ENCODE measurements around the gene KLHDC2. TPM values are rescaled to one million over a fixed set of nuclear protein-coding genes. Genes with fewer than 3 reads are reported as not detected.
"Not testable (repeated sequence)": the region's sequence is repeated elsewhere in the genome, so short reads cannot be mapped to it uniquely, and the experiment has no call there.

KLHDC2 gene
- polyA plus RNA-seq, 4 donors: 108 to 157 (median 156) TPM

DNA sequence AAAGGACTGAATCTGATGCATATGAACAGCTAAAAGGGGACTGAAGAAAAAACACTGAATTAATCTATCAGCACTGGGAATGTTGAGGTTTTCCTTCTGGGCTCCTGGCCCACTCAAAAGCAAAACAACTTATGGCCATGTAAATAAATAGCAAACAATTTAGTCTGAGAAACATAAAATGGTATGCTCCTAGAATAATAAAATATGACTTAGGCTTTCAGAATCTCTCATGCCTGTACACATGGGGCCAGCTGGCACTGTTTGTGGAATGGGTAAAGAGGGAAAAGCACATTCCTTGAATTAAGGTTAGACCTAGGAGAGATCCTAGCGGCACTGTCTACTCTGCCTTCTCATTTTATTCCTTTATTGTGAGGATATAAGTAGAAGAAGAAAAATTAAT, 6.2 kb downstream of the KLHDC2 start:
- DNase-seq (ENCODE audit: low read depth in 4 of 4, low spot score in 3 of 4): no peak

DNA sequence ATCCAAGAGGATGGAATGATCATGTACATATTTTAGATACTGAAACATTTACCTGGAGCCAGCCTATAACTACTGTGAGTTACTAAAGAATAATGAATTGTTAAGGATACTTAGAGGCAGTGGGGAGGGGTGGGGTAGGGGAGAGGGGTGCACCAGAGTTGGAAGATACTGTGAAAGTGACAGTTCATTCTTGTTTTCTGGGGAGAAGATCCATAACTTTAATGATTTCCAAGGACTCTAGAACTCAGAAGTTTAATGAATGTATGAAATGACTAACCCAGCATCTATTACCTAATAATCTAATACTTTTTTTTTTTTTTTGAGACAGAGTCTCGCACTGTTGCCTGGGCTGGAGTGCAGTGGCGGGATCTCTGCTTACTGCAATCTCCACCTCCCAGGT, 10.5 kb downstream of the KLHDC2 start:
- no peak for DNase-seq (ENCODE audit: low read depth in 4 of 4, low spot score in 3 of 4)

DNA sequence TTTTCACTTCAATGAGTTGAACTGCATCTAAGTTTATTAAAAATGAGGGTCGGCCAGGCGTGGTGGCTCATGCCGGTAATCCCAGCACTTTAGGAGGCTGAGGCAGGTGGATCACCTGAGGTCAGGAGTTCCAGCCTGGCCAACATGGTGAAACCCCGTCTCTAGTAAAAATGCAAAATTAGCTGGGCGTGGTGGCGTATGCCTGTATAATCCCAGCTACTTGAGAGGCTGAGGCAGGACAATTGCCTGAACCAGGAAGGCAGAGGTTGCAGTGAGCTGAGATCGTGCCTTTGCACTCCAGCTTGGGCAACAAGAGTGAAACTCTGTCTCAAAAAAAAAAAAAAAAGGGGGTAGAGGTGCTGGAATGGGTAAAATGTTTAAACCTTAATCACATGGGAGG, 13.1 kb downstream of the KLHDC2 start:
- DNase-seq (ENCODE audit: low read depth in 4 of 4, low spot score in 3 of 4): not testable (repeated sequence)

DNA sequence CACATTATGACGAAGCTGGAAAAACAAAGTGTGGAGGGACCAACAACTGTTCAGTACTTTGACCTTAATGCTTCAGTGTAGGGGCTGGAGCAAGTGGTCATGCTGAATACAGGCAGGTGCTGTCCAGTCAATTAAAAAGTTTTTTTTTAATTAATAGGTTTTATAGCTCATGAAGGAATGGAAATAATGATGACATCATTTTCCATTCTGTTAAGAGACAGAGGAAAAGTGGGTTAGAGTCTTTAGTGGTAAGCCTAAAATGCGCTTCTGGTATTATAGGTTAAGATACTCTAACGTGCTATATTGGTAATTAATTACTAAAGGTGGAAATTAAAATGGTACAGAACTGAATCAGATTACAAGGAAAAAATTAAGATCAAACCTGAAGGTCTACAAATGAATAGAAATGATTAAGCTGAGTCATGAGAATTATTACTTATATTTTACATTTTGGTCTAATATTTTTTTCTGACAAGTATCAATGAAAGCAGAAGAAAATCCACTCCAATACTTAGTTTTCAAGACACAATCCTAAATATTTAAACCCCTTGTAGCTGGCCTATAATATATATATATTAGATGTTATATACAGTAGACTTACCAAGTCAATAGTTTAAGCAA, 15.6 kb downstream of the KLHDC2 start:
- DNase-seq (ENCODE audit: low read depth in 4 of 4, low spot score in 3 of 4): no peak

DNA sequence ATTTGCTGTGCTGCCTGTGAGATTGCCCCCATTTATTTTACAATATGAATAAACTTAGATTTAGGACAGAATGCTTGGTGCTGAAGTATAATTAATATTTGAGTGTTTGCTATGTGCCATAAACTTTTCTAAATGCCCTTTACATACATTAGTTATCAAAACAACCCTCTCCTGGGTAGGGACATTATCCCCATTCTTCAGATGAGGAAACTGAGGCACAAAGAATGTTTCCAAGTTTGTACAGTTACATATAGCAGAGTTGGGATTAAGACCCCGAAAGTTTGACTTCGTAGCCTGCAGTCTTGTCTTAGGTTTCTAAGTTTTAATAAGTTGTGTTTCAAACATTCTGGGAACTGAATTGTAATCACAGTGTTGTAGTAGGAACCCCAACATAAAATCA, 18.4 kb downstream of the KLHDC2 start:
- no peak for DNase-seq (ENCODE audit: low read depth in 4 of 4, low spot score in 3 of 4)

DNA sequence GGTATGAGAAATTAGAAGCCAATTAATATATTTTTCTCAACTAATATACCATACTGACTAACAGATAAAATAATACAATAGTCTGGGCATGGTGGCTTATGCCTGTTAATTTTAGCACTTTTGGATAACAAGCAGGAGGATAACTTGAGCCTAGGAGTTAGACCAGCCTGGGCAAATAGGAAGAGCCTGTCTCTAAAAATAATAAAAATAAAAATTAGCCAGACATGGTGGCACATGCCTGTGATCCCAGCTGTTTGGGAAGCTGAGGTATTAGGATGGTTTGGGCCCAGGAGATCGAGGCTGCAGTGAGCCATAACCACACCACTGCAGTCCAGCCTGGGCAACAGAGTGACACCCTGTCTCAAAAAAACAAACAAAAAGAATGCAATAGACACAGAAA, 24.7 kb downstream of the KLHDC2 start:
- DNase-seq (ENCODE audit: low read depth in 4 of 4, low spot score in 3 of 4): no peak

DNA sequence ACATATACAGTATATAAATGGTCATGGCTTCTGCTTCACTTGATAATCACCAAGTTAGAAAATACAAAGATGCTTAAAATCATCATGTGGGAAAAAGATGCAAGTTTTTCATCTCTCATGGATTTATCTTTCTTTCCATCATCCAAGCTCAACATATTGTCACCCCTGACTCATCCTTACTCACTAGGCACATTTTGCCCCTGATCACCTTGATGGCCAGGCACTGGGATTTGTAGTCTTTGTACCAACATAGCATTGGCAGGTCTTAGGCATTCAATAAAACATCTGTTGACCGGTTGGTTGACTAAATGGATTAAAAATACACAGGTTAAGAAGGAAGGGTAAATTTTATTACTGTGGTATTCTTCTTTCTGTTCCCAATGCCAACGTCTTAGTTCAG, 28.1 kb downstream of the KLHDC2 start:
- no peak for DNase-seq (ENCODE audit: low read depth in 4 of 4, low spot score in 3 of 4)

DNA sequence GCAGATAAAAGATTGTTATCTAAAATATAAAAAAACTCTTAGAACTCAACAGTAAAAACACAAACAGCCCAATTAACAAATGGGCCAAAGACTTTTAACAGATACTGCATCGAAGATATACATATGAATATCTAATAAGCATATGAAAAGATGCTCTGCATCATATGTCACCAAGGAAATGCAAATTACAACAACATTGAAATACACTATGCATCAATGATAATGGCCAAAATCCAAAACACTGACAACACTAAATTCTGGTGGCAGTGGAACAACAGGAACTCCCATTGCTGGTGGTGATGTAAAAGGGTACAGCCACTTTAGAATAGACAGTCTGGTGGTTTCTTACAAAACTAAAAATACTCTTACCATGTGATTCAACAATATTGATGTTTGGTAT, 40.8 kb downstream of the KLHDC2 start:
- no peak for DNase-seq (ENCODE audit: low read depth in 4 of 4, low spot score in 3 of 4)

DNA sequence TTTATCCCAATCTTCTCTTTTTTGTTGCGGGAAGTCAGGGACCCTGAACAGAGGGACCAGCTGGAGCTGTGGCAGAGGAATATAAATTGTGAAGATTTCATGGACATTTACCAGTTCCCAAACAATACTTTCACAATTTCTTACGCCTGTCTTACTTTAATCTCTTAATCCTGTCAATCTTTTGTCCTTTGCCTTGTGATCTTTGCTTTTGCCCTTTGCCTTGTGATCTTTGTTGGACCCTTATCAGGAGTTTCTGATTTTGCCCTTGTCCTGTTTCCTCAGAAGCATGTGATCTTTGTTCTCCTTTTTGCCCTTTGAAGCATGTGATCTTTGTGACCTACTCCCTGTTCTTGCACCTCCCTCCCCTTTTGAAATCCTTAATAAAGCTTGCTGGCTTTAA, 48.2 kb downstream of the KLHDC2 start:
- DNase-seq (ENCODE audit: low read depth in 4 of 4, low spot score in 3 of 4): not testable (repeated sequence)

DNA sequence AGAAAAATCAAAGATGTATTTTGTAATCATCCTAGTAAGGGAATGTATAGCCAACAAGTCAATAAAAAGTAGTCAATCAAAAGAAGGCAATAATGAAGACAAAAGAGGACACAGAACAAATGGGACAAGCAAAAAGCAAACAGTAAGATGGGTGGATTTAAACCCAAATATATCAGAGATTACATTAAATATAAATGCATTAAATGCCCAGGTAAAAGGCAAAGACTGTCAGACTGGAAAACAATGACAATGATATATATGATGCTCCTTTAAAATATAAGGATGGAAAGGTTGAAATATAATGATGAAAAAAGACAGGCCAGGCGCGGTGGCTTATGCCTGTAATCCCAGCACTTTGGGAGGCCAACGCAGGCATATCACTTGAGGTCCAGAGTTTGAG, 48.9 kb downstream of the KLHDC2 start:
- DNase-seq (ENCODE audit: low read depth in 4 of 4, low spot score in 3 of 4): no peak

DNA sequence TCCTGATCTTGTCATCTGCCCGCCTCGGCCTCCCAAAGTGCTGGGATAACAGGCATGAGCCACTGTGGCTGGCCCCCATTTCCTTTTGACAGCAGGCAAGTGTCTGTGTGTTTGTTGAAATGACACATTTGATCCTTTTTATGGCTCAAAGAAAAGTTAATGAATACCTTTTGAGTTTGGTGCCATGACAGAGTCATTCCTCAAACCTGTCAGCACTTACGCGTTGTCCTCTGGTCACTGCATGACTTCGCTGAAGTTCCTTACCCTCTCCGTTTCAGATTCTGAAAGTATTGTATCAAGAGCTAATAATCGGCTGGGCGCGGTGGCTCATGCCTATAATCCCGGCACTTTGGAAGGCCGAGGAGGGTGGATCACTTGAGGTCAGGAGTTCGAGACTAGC, 52.2 kb downstream of the KLHDC2 start:
- DNase-seq (ENCODE audit: low read depth in 4 of 4, low spot score in 3 of 4): no peak

DNA sequence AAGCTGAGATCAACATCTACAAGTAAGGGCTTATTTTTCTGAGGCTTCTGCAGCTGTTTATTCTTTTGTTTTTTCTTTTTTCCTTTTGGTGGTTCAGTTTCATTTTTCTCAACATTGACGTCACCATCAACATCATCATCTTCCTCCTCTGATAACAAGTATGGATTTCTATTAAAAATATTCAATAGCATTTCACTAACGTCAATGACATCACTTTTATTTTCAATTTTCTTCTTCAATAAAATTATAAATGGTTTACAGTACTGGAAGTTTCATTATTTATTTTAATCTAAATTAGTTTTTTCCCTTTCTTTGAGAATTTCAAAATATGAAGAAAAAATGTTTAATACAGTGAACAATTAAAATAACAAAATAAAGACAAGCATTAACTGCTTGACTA, 60.7 kb downstream of the KLHDC2 start:
- DNase-seq (ENCODE audit: low read depth in 4 of 4, low spot score in 3 of 4): no peak

Other genes starting within 250 kb of the KLHDC2 start
- gene RPS29, start 181.8 kb upstream of the KLHDC2 start, polyA plus RNA-seq (ENCODE audit: insufficient read length in 4 of 4): 1,000 to 10,000 TPM; 1,303 to 1,650 (median 1,529) TPM
- 10 to 100 TPM; 10.7 to 16.7 (median 13.9) TPM for gene LRR1, start 169.2 kb upstream of the KLHDC2 start, polyA plus RNA-seq (ENCODE audit: insufficient read length in 4 of 4)
- 100 to 1,000 TPM; 142 to 225 (median 187) TPM for gene RPL36AL, start 147.5 kb upstream of the KLHDC2 start, polyA plus RNA-seq (ENCODE audit: insufficient read length in 4 of 4)
- gene MGAT2, start 147.4 kb upstream of the KLHDC2 start, polyA plus RNA-seq (ENCODE audit: insufficient read length in 4 of 4): 10 to 100 TPM in 2 of 4 donors, 1 to 10 TPM in 2; 8.1 to 20.1 (median 10.1) TPM
- 10 to 100 TPM; 16.2 to 20.0 (median 18.1) TPM for gene DNAAF2, start 132.9 kb upstream of the KLHDC2 start, polyA plus RNA-seq (ENCODE audit: insufficient read length in 4 of 4)
- gene POLE2, start 79.9 kb upstream of the KLHDC2 start, polyA plus RNA-seq (ENCODE audit: insufficient read length in 4 of 4): 10 to 100 TPM; 14.3 to 26.8 (median 17.4) TPM
- 1 to 10 TPM; 4.9 to 7.9 (median 6.5) TPM for gene KLHDC1, start 75.0 kb upstream of the KLHDC2 start, polyA plus RNA-seq (ENCODE audit: insufficient read length in 4 of 4)
- gene NEMF, start 84.6 kb downstream of the KLHDC2 start, polyA plus RNA-seq (ENCODE audit: insufficient read length in 4 of 4): 10 to 100 TPM; 52.8 to 97.6 (median 91.2) TPM
- gene ARF6, start 124.9 kb downstream of the KLHDC2 start, polyA plus RNA-seq (ENCODE audit: insufficient read length in 4 of 4): 10 to 100 TPM; 51.9 to 99.3 (median 86.9) TPM

Data from left renal pelvis (tissue), 4 donors.